DLD1 (cell line): ENCODE results near the gene TOGARAM1.

Experiments used
- in situ Hi-C: cut with HindIII; loops from 2 replicates; pipeline ENCODE4 v1.10.0; 2017; ENCODE audit warnings: low sequenced_read_pairs

The TOGARAM1 gene

GRCh38 chr14:44961554-44962333 lies at the start of gene TOGARAM1, which contains the start of gene KLHL28:
TSS of gene TOGARAM1 (plus strand) at chr14:44962190. CDS start at chr14:44962422, 232 bp downstream.
TSS of gene KLHL28 (minus strand) at chr14:44961947. CDS start at chr14:44945928, 16,019 bp downstream.
- in situ Hi-C loops: no loop called here

GRCh38 chr14:44914849-44915248 lies 47.1 kb upstream of the TOGARAM1 start:
- in situ Hi-C loops: no loop called here

GRCh38 chr14:44928793-44929192 lies 33.2 kb upstream of the TOGARAM1 start:
- in situ Hi-C loops: no loop called here

- in situ Hi-C loops: no loop called here
Observed at GRCh38 chr14:44935155-44935554, 26.8 kb upstream of the TOGARAM1 start.

GRCh38 chr14:44937547-44937946 lies 24.4 kb upstream of the TOGARAM1 start:
- in situ Hi-C loops: no loop called here

- in situ Hi-C loops: no loop called here
Observed at GRCh38 chr14:44940211-44940610, 21.8 kb upstream of the TOGARAM1 start.

GRCh38 chr14:44940944-44941343 lies 21.0 kb upstream of the TOGARAM1 start:
- in situ Hi-C loops: no loop called here

- in situ Hi-C loops: no loop called here
Observed at GRCh38 chr14:44941591-44941990, 20.4 kb upstream of the TOGARAM1 start.

GRCh38 chr14:44942436-44942835 lies 19.6 kb upstream of the TOGARAM1 start:
- in situ Hi-C loops: no loop called here

- in situ Hi-C loops: no loop called here
Observed at GRCh38 chr14:44944107-44944506, 17.9 kb upstream of the TOGARAM1 start.

GRCh38 chr14:44945264-44945663 lies 16.7 kb upstream of the TOGARAM1 start:
- in situ Hi-C loops: no loop called here

- in situ Hi-C loops: no loop called here
Observed at GRCh38 chr14:44951051-44951450, 10.9 kb upstream of the TOGARAM1 start.

GRCh38 chr14:44952391-44953110 lies 9.4 kb upstream of the TOGARAM1 start:
- in situ Hi-C loops: no loop called here

- in situ Hi-C loops: no loop called here
Observed at GRCh38 chr14:44954750-44955149, 7.2 kb upstream of the TOGARAM1 start.

- in situ Hi-C loops: no loop called here
Observed at GRCh38 chr14:44955528-44955927, 6.5 kb upstream of the TOGARAM1 start.

GRCh38 chr14:44956866-44957265 lies 5.1 kb upstream of the TOGARAM1 start:
- in situ Hi-C loops: no loop called here

GRCh38 chr14:44959538-44959937 lies 2.5 kb upstream of the TOGARAM1 start:
- in situ Hi-C loops: no loop called here

GRCh38 chr14:44960146-44960545 lies 1.8 kb upstream of the TOGARAM1 start:
- in situ Hi-C loops: no loop called here

GRCh38 chr14:44960646-44961045 lies 1.3 kb upstream of the TOGARAM1 start:
- in situ Hi-C loops: no loop called here

GRCh38 chr14:44961151-44961553 lies 838 bp upstream of the TOGARAM1 start:
- in situ Hi-C loops: no loop called here

- in situ Hi-C loops: no loop called here
Observed at GRCh38 chr14:44962334-44963043, 499 bp downstream of the TOGARAM1 start.
